NCI-H82 treated with DMSO at 0.1 percent for 48 hours (cell line): Measurements from ENCODE around the gene GINS3.

ENCODE experiments used
- DNase-seq: peaks from one replicate; lab custom pipeline; 2025; ENCODE audit not compliant: unreplicated experiment; lab: John Stamatoyannopoulos, UW

The GINS3 gene

DNA sequence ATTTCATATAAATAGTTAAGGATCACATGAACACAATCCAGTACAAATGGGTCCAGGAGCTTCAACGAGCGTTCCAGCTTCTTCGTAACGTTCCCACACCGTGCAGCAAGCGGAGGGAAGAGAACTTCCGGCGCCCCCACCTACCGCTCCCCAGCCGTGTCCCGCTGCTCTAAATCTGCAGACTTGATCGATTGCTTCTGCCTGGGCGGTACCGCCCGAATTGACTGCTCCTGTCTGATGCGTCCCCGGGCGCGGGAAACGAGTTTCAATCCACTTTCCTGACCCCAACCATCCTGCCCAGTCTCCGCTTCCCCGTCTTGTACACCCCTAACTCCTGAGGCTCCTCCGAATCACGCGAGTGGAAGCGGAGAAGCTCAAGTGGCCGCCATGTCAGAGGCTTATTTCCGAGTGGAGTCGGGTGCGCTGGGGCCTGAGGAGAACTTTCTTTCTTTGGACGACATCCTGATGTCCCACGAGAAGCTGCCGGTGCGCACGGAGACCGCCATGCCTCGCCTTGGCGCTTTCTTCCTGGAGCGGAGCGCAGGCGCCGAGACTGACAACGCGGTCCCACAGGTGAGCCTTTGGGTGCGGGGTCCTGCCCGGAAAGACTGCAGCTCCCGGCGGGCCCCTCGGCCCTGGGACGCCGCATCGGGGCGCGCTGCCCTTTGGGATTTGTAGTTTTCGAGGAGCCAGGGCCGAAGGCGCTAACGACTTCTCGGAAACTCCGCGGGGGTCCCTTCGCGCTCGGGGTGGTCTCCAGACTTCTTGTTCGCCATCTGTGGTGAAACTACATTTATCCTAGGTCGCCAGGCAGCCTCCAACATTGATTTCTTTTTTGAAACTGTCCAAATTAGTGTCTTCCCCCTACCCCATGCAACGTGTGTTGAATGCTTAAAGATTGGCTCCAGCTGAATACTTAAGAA lies at the start of gene GINS3:
TSS of gene GINS3 (plus strand) at position 257 of the 923 bp plus-strand sequence. CDS start at position 388, 131 bp downstream.
- peak; percentile 79 for DNase-seq

DNA sequence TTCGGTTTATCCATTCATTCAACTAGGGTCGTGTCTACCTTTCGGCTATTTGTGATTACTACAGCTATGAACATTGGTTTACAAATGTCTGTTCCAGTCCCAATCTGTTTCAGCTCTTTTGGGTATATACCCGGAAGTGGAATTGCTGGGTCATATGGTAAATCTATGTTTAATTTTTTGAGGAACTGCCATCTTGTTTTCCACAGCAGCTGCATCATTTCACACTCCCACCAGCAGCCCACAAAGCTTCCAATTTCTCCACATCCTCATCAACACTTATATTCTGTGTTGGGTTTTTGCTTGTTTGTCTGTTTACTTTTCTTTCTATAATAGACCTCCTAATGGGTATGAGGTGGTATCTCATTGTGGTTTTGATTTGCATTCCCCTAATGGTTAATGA lies 48.7 kb upstream of the GINS3 start:
- DNase-seq: no peak

DNA sequence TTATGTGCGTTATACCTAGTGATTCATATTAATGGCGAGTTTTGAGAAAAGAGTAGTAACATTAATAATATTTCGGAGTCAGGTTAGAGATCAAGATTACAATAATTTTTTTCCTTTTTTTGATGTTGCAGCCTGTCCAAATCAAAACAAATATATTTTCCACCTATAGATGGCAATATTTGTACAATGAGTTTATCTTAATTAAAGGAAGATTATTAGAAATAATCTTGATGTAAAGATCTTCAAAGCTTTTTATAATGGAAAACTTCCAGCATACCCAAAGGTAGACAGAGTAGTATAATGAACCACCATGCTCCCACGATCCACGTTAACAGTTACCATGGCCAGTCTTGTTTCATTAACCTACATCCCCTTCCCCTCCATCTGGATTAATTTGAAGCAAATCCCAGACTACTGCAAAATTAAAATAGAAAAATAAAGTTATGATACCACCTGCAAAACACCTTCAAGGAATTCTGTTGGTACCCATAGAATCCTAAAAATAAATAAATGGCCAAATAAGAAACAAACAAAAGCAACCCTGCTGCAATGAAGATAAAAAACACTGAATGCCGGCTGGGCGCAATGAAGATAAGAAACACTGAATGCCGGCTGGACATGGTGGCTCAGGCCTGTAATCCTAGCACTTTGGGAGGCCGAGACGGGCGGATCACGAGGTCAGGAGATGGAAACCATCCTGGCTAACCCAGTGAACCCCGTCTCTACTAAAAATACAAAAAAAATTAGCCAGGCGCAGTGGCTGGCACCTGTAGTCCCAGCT lies 46.5 kb upstream of the GINS3 start:
- no peak for DNase-seq

DNA sequence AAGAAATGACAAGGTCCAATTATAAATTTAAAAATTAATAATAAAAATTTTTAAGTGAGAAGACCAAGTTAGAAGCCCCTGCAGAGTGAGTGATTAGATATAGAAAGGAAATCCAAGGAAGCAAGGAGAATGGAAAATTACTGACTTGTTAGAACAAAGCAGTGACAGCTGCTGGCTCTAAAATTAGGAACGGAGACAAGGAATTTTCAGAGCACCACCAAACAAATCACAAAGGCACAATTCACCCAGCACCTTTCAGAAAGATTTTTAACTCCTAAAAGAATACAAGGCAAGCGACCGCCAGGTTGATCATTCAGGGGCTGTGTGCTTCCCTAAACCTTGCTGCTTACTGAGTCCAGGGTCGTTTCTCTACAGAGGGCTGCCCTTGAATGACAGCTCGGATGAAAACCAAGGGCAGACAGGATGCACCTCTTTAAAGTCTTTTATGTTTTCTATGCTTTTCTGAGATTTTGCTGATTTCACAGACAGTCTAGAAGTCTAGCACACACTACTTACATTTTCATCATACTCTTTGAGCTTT lies 45.4 kb upstream of the GINS3 start:
- no peak for DNase-seq

DNA sequence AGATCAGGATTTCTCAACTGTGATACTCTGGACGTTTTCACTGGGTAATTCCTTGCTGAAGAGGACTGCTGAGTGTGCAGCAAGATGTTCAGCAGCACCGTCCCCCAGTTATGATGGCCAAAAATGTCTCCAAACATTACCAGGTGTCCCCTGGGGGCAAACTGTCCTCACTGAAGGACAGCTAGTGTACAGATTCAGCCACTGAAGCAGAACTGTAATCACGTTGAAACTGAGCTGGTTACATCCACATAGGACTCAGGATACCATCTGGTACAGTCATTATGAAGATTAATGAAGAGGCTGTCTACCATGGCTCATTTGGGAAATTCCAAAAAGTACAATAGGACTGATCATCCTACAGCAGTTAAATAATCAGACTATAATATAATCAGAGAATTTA lies 43.3 kb upstream of the GINS3 start:
- DNase-seq: peak; percentile 54

DNA sequence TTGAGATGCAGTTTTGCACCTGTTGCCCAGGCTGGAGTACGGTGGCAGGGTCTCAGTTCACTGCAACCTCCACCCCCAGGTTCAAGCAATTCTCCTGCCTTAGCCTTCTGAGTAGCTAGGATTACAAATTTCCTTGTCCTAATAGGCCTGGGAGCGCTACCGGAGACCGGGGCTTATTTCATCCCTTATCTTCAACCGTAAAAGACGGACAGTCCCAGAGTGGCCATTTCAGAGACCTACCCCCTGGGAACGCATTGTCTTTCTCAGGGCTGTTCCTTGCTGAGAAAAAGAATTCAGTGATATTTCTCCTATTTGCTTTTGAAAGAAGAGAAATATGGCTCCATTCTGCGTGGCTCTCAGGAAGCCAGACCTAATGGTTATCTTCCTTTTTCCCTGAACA lies 39.6 kb upstream of the GINS3 start:
- DNase-seq: no peak

DNA sequence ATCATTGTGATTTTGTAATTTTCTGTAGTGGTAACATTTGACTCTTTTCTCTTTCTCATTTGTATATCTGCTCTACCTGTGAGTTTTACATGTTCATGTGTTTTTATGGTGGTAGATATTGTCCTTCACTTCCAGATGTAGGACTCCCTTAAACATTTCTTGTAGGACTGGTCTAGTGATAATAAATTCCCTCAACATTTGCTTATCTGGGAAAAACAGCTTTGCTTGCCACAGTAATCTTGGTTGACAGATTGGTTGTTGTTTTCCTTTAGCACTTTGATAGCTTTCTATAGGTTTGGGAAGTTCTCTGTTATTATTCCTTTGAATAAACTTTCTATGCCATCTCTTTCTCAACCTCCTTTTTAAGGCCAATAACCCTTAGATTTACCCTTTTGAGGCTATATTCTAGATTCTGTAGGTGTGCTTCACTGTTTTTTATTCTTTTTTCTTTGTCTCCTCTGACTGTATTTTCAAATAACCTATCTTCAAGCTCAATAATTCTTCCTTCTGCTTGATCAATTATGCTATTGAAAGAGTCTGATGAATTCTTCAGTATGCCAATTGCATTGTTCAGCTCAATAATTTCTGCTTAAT lies 32.1 kb upstream of the GINS3 start:
- no peak for DNase-seq

DNA sequence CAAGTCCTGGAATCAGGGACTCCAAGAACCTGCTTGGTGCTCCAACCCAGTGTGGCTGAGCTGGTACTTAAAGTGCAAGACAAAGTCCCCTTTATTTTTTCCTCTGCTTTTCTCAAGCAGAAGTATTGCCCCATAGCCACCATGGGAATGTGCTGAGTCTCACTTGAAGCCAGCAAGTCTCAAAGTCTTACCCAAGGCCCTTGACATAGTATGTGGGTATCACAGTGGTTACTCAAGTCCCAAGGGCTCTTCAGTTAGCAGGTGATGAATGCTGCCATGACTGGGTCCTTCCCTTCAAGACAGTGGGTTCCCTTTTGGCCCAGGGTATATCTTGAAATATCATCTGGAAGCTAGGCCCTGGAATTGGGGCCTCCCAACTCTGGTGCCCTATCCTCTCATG lies 30.5 kb upstream of the GINS3 start:
- DNase-seq: no peak

DNA sequence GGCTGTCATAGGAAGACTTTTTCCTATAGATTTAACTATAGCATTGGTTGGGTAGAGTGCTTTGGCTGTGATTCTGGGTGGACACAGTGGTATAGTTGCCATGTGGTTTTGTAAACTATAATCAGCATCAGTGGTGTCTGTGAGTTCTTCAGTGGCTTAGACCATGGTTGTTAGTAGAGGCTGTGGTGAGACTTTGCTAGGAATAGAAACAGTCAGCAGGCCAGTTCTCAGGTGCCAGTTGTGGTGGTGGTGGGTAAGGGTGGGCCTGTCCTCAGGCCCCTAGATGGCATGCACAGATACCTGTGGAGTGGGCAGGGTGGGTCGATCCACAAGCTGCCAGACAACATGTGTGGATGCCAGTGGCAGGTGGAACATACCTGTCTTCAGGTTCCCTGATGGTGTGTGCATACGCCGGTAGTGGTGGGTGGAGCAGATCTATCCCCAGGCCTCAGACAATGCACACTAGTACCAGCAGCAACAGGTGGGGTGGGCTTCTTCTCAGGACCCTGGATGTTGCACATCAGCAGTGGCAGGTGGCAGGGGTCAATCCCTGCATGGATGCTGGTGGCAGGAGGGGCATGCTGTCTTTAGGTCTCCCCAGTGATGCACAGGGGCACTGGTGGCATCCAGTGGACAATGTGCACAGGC lies 28.4 kb upstream of the GINS3 start:
- DNase-seq: no peak

DNA sequence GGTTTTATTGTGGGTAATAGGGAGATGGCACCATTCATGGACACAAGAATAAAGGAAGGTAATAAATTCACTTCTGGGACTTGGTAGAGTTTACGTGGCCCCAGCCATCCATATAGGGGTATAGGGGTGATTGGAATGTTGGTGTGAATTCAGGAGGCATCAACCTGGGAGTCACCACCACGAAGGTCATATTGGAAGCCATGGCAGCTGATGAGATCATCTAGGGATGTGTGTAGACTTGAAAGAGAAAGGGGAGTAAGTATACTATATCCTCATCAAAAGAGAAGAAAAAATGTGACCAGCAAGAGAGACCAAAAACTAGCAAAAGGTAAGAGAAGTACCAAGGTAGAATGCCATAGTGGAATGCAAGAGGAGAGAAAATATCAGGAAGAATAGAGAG lies 26.6 kb upstream of the GINS3 start:
- DNase-seq: no peak

DNA sequence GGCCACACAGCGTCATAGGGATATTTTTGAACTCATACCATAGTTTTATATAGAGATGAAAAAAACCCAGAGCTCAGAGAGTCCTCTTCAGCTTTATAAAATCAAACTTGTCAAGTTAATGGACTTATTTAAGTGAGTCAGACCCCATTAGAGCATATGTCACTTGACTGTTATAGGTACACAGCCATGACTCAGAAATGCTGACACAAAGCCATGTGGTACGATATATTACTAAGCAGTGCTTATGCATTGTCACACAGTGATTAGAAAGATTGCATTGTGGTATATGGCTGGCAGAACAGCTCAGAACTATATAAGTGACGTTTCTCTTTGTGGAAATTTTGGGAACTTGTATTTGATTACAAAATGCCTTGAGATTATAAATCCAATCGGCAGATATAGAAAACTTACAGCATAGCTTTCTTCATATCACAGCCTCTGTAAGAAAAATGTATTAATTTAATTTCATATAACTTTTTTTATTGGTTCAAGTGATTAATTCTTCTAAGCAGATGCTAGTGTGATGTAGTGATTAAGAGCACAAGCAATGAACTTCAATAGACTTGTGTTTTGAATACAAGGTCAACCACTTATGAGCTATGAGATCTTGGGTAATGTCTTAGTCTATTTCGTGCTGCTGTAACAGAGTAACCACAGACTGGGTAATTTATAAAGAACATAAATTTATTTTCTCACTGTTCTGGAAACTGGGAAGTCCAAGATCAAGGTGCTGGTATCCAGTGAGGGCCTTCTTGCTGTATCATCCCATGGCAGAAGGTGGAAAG lies 25.8 kb upstream of the GINS3 start:
- no peak for DNase-seq

DNA sequence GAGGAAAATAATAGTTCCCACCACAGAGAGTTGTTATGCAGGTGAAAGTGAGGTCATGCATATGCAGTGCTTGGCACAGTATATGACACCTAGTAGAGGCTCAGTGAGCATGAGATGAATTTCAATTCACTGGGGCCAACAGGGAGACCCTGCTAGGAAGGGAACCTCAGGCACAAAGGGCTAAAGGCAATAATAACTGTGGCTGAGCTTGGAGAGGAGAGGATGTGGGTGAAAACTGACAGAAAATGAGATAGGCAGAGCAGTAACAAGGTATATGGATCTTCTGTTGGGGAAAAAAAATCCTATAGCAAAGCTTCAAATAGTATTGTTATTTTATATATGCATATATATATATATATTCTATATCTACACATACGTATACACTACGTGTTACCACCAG lies 25.0 kb upstream of the GINS3 start:
- DNase-seq: no peak

DNA sequence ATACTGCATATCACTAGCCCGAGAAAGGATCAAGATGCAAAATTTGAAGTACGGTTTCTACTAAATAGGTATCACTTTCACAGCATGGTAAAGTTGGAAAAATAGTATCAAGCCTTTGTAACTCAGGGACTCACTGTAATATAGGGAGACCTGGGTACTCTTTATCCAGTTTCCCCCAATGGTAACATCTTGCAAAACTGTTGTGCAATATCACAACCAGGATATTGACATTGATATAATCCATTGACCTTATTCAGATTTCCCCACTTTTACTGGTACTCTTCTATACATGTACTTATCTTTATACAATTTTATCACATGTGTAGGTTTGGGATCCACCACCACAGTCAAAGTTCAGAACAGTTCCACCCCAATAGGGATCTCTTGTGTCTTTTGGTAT lies 20.4 kb upstream of the GINS3 start:
- DNase-seq: no peak

DNA sequence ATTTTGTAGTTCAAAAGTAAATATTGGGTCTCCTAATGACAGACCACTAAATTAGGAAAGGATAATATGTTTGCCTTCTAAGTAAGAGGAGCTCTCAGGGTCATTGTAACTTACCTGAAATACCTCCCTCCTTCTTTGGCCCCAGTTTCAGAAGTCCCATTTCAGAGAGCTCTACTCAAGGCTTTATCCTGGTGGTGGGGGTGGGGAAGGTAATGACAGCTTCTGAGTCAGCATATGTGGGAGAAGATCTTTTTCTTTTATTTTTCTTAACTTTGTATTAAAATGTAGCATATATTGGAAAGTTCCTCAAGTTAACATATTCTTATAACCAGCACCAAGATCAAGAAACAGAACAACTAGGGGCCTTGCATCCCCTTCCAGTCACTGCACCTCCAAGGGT lies 16.9 kb upstream of the GINS3 start:
- no peak for DNase-seq

DNA sequence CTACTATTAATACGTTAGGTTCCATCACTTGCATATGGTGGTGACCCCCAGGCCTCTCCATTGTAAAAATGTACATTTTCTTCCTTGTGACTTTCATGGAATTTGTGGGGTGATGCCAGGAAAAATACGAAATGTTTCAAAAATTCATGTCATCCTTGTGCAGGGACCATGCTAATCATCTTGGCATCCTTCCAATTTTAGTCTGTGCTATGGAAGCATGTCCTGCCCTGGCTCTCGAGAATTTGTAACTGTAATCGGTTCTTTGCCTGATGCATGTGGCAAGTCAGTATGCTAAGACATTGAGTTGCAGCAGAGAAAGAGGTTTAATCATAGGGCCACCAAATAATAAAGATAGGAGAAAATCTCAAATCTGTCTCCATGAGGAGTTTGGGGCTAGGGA lies 14.3 kb upstream of the GINS3 start:
- no peak for DNase-seq

DNA sequence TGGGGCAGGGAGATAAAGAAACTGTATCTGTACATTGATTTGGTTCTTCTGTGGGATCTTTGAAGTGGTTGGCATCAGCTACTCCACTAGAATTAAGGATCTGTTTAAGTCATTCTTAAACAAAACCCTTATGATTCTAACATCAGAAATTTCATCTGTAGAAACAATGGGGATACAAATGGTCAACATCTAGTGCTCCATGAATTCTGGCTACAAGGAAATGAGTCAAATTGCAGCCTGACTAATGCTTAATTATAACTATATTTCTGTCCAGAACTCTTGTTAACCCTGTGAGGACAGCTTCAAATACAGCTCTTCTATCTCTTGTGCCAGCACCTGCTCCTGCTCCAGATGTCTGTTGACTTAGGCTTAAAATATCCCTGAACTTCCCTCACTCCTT lies 13.9 kb upstream of the GINS3 start:
- DNase-seq: no peak

DNA sequence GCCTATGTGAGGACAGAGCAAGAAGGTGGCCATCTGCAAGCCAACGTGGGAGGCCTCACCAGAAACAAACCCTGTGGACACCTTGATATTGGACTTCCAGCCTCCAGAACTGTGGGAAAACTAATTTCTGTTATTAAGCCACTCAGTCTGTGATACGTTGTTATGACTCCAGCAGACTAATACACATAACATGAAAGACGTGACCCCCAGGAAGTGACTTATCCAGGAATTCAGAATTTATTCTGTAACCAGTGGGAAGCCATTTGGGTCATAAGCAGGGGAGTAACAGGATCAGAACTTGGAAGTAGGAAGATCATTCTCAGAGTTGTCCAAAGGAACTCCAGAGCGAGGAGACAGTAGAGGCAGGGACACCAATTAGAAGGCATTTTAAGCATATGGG lies 12.5 kb upstream of the GINS3 start:
- DNase-seq: no peak

DNA sequence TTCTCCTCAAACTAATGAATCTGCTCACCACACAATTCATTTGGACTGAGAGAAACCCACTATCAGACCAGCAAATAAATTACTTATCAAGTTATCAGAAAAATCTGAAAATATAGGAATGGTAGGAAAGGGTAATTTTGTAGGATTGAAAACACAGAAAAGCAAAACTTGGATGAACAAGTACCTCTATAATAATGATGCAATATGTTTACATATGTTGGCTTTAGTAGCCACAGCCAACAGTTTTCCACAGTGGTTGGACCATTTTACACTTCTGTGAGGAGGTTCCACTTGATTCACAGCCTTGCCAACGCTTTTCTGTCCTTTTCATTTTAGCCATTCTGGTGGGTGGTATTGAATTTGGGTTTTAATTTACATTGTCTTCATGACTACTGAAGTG lies 10.6 kb upstream of the GINS3 start:
- no peak for DNase-seq

DNA sequence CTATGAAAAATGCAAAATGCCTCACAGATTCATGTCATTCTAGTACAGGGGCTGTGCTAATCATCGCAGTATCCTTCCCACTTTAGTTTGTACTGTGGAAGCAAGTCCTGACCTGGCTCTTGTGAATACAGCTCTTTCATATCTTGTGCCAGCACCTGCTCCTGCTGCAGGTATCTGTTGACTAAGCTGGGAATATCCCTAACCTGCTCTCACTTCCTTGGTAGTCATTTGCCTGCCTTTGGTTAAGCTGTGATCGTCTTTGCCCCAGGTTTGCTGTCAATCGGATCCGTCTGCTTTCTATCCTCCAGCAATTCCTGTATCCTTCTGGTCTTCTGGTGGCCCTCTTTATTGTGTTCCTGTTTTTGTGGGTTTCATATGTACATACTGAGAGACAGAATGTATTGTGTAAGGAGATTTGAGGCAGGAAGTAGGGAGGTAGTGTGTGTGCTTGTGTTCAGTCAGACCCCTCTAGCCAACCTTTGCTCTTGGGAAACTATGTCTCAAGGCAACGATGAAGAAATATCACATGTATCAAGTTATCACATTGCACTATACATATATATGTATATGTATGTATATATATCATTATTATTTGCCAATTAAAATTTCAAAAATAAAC lies 7.7 kb upstream of the GINS3 start:
- no peak for DNase-seq

DNA sequence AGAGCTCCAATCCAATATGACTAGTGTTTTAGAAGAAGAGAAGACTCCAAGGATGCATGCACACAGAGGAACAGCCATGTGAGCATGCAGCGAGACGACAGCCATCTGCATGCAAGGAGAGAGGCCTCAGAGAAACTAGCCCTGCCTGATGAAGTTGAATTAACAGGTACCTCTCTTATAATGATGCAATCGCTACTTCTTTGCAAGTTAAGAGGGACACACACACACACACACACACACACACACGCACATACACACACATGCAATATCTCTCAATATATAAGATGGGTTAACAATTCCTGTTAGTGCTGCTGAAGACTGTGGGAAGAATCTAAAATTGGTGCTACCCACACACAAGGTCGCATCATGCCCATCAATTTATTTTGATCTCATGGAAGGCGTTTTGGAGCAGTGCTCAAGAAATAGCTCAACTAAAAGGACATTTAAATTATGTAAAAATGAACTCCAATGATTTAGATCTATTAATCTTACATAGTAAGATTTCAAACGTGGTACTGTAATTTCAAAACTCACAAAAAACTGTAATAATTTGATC lies 7.0 kb upstream of the GINS3 start:
- DNase-seq: no peak
